Endothelial cell of hepatic sinusoid (primary cell): Measurements from ENCODE around the gene SEMA3E.
"Not testable (repeated sequence)": the region's sequence is repeated elsewhere in the genome, so short reads cannot be mapped to it uniquely, and the experiment has no call there.

ENCODE experiments used
- in situ Hi-C: cut with HindIII; loops from 2 replicates; pipeline ENCODE4 v1.10.0; 2017; ENCODE audit warnings: low sequenced_read_pairs

SEMA3E gene

DNA sequence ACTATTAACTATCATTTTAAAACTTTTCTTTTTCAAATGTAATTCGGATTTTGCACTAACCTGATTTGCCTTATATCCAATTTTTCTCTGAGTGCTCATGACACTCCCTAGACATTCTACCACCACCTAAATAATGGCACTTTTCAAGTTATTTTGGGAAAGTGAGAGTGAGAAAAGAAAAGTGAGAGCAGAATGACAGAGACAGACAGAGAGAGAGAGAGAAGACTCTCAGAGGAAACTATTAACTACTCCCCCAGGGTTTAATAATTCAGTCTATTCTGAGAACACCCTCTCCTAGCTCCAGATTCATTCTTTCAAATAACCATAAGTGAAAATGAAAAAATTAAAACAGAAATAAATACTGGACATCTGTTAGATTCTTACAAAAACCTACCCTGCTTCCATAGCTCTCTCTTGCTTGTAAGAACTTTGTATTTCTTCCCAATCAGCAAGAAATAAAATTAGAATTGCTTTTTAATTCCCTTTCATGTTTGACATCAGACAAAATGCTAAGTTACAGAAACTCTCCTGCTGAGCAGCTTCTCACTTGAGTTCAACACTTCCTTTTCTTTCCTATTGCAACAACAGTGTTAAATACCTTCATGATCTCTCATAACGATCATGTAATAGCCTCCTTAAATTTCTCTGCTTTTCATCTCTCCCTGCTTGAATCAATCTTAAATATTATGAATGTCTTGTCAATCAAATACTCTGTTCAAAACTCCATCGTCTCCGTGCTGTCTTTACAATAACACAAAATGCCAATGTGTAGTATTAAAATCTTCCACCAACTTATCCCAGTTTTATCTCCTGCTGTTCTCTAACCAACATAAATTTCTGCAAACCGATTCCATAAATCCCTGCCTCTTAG is 191.7 kb downstream of the SEMA3E start:
- in situ Hi-C loops: no loop called here

DNA sequence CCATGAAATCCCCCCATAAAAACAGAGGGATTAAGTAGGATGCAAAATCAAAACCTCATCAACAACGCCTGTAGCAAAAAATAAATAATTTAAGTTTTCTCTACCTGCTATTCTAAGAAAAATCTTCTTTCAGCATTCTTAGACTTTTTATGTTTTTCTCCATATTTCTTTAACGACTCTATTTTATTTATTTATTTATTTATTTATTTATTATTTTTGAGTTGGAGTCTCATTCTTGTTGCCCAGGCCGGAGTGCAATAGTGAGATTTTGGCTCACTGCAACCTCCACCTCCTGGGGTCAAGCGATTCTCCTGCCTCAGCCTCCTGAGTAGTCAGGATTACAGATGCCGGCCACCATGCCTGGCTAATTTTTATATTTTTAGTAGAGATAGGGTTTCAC is 192.5 kb downstream of the SEMA3E start:
- in situ Hi-C loops: no loop called here

DNA sequence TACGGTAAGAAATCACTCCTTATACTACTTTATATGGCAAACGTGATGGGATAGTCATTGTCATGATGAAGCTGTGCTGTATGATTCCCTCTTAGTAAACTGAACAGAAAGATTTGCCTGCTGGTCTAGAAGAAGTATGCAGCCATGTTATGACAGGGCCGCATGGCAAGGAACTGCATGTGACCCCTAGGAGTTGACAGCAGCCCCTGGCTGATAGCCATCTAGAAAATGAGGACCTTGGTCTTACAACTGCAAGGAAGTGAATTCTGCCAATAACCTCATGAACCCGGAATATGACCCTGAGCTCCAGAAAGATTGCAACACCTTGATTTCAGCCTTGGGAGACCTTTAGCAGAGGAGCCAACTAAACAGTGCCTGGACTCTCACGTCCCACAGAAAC is 193.3 kb downstream of the SEMA3E start:
- in situ Hi-C loops: no loop called here

DNA sequence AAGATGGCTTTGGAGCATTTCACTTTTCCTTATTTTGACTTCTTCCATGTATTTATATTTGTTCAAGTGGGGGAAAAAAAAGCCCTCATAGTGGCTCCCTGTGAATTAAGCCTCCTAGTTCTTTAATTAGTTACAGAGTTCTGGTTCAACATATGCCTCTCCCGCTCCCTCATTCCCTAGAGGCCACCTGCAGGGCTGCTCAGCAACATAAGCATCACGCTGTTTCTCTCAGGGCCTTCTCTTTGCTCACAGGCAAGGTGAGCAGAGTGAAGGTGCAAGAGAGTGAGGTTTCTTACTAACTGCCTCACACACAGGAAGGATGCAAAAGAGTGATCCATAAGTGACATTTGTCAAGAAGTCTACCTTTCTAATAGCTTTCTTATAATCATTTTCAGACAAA is 196.7 kb downstream of the SEMA3E start:
- in situ Hi-C loops: no loop called here

DNA sequence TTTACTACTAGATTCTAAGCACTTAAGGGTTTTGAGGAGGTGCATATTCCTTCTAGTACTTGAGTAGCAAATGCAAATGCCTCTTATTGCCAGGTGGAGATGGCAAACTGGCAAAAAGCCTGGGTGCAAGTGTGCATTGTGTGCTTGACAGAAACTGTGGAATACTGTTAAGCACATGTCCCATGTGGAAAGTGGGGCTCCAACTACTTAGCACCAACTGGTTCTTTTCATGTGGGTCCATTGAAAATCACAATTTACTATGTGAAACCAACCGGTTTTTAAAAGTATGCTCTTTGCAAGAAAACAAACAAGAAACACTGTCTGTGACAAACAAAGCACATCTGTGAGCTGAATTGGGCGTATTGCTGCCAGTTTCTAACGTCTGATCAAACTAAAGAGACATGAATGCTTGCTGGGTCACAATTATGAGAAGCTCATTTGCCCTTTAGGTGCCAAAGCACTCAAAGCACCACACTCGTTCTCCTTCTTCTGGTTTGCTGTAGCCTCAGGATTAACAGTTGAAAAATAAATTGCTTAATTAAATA is 197.4 kb downstream of the SEMA3E start:
- in situ Hi-C loops: no loop called here

DNA sequence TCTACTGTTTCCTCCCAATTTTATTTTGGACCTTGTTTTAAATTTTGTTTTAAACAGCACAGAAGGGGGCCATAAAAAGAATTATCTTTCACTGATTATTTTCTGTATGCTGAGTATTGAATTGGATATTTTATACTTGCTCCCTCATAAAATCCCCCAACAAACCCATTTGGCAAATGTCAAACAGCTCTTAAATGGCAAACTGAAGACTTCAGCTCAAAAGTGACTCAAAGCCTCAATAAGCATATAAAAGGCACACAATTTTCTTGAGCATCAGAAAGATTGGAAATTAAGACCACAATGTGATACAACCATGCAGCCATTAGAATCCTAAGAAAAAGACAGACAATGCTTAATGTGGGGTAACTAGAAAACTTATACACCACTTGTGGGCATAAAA is 199.2 kb downstream of the SEMA3E start:
- in situ Hi-C loops: no loop called here

DNA sequence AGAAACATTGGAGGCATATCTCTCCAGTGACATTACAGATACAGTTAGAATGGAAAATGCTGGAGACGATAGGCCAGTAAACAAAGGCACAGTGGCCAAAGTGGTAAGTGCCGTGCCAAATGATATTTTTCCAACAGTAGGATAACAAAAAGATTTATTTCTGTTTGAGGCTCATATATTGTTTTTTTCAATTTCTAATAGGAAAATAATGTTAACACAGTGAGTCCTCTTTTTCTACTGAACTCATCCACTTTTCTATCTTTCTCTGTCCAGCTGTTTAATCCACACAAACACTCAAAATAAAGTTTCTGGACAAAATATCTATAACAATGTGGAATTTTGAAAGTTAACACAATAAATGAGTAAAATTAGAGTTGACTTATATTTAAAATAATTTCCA is 201.3 kb downstream of the SEMA3E start:
- in situ Hi-C loops: no loop called here

DNA sequence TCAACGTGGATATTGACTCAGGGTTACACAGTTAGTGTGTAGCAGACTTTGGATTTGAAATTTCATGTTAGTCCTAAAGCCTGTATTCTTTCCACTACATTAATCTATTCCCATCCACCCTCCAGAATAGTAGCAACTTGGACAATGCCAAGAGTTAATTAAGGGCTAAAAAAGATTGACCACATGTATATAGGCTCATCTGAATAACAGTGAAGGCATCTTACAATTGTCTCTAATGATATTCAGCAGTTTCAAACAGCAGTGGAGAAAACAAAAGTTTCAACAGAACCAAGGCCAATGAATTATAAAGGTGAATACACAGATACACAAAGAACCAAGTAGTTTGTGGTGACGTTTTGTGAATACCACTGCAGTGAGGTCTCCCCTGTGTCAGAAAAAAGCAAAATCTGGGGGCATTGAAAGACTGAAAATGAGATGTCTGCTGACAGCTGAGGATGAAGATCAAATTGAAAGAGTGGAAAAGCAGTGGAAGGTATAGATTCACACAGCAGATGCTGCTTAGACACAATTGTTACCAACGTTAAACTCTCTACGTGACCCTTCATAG is 202.8 kb downstream of the SEMA3E start:
- in situ Hi-C loops: no loop called here

DNA sequence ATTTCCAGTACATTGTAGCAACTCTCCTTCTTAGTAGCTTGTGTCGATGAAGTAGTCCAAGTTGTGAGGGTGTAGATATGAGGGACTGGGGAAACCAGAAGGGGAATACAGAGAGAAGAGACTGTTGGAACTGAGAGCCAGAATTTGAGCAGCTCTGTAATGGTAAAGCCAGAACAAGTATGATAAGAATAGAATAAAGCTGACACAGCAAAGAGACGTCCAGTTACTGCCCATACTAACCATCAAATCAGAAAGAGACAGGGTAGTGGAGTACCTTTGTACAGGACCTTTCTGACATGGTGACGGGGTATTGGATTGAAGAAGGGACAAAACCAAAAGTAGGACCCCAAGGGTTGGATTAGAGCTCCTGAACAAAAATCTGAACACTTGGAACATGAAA is 206.0 kb downstream of the SEMA3E start:
- in situ Hi-C loops: no loop called here

DNA sequence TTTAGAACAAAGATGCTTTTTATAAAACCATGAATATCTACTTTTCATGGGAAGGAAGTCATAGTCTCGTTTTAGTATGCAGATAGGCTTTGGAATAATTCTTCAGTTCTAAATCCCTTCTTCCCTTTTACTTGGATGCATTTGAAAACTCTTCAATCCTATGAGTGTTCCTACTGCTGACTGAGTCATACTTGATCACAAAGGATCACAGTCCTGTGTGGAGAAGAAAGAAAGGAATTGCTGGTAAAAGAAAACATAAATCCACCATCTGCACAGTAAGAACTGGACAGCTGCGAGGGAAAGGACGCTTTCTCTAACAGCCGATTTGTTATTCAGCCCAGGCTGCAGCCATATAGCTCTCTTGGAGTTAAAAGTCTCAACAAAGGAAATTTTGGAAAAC is 209.9 kb downstream of the SEMA3E start:
- in situ Hi-C loops: no loop called here

DNA sequence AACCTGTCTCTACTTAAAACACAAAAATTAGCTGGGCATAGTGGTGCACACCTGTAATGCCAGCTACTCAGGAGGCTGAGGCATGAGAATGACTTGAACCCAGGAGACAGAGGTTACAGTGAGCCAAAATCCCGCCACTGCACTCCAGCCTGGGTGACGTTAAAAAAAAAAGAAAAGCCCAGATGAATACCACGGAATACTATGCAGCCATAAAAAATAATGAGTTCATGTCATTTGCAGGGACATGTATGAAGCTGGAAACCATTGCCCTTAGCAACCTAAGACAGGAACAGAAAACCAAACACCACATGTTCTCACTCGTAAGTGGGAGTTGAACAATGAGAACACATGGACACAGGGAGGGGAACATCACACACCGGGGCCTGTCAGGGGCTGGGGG is 218.7 kb downstream of the SEMA3E start:
- in situ Hi-C loops: not testable (repeated sequence)

DNA sequence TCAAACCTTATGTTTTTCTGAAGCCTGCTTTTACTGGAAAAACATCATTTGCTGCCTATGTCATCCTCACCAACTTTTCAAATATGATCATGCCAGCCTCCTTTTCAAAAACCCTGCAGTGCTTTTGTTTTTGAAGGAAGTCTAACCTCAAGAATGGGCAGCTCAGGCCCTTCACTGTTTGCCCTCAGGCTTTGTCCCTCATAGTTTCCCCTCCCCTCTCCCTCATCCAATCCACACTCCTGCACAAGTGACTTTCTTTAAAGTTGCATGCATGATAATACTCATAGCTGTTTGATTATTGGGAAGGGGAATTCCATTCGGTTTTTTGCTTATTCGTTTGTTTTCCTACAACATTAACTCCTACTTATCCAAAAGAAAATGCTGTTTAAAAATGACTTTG is 219.4 kb downstream of the SEMA3E start:
- in situ Hi-C loops: no loop called here

DNA sequence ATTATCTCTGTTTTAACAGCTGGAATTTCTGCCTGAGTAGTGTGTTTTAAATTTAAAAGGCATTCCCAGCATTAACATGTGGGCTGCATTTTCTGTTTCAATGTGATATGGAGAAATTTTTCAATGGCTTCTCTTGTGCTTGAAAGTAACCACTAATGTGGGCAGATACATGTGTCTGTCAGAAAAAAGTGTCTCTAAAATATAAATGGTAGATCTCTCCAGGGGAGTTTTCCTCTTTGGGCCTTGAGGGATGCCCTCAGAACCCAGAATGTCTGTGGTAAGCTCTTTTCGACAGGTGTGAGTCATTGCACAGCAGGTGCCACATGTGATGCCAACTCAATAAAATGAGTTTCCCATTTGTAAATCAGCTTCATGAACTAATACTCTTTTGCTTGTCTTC is 221.1 kb downstream of the SEMA3E start:
- in situ Hi-C loops: no loop called here

DNA sequence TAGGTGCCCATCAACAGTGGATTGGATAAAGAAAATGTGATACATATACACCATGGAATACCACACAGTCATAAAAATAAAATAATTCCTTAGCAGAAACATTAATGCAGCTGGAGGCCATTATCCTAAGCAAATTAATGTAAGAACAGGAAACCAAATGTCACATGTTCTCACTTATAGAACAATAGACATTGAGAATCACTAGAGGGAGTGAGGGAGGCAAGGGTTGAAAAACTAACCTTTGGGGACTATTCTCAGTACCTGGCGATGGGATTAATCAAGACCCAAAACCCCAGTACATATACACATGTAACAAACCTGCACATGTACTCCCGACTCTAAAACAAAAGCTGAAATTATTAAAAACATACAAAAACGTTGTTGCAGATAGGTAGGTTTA is 222.6 kb downstream of the SEMA3E start:
- in situ Hi-C loops: no loop called here

DNA sequence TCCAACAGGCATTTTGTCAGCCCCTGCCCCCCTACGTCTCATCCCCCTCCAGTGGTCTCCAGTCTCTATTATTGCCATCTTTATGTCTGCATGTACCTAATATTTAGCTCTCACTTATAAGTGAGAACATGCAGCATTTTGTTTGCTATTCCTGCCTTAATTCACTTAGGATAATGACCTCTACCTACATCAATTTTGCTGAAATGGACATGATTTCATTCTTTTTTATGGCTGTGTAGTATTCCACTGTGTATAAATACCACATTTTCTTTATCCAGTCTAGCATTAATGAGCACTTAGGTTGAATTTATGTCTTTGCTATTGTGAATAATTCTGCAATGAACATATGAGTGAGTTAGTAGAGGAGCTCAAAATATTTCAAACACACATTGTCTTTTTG is 229.9 kb downstream of the SEMA3E start:
- in situ Hi-C loops: no loop called here

DNA sequence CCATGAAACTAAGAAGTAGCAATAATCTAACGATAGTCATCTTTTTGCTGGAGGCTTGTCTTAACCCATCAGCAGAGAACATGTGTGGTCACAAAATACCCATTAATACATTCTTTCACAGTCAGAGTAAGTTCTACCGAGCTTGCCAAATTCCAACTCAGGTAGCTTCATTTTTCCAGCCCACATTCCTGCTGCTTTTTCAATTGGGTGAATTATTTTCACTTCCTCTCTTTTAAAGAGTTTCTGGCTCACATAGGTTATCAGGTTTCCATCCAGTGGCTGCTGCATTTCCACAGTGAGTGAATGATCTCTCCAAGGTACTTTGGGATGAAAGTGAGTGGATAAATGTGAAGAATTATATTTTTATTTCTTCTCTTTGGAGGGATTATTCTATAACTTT is 233.1 kb downstream of the SEMA3E start:
- in situ Hi-C loops: no loop called here

DNA sequence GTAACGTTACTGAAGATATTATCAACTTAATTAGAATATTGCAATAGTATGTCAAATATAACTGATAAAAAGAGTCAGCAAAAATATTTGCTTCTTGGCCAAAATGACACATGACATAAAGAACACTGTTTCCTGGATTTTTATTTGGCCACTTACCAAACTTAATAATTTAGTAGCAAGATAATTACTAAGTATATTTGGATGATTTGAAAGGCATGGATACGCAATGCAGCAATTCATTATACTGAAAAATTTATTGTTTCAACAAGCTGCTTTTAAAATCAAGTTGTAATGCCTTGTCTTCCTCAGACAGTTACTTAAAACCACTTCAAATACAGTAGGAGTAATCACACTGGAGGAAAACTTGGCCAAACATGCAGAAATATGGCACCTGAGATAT is 234.0 kb downstream of the SEMA3E start:
- in situ Hi-C loops: no loop called here

DNA sequence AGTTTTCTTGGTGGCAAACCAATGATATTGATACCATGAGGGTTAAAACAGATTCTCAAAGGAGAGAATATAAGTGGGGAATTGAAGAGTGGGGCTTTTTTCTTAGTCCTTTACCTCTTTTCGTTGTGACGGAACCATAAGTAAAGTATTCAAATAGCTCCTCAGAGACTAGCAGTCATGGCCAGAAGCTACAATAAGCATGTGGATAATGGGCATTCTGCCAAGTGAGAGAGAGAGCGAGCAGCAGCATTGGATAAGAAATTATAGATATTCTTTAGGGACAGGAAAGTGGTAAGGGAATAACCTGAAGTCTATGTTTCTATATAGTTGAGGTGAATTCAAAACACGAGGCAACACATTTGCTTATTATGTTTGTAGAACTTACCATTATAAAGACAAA is 235.1 kb downstream of the SEMA3E start:
- in situ Hi-C loops: no loop called here

DNA sequence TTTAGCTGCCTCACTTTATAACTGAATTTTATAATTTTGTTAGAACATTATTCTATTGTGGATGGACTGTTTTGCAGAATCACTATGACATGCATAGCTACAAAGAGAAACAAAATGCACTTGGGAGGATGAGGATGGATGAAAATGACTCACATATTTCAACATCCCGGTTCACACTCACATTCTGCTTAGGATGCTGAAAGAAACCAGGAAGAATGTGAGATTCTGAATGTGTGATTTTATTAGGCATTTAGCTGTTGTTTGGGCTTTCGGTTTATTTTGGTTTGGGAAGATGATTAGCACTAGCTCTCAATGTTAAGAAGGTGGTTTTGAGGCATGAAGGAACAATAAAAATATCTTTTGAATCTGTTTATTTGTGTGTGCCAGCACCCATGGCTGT is 235.5 kb downstream of the SEMA3E start:
- in situ Hi-C loops: no loop called here

DNA sequence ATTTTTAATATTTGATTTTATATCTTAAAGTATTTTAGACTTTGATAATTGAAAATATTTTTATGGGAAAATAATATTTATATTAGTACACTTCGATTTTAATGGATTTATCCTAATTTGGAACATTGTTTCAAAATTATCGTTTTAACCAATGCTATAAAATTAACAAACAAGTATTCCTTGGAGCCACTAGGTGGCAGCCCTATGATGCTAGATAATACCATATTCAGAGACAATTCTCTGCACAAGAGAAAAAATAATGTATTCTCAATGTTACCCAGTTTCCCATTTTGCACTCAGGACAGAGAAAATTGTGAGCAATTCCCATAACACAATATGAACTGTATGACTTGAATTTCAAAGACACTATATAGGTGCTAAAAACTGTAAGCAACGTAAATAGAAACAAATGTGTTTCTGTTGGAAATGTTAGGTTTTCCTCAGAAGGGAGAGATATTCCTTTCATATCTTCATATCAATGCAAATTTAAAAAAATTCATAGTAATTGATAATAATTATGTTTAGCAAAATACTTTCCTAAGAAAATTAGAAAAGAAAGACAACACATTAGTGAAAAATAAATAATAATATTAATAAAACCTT is 237.8 kb downstream of the SEMA3E start:
- in situ Hi-C loops: no loop called here

DNA sequence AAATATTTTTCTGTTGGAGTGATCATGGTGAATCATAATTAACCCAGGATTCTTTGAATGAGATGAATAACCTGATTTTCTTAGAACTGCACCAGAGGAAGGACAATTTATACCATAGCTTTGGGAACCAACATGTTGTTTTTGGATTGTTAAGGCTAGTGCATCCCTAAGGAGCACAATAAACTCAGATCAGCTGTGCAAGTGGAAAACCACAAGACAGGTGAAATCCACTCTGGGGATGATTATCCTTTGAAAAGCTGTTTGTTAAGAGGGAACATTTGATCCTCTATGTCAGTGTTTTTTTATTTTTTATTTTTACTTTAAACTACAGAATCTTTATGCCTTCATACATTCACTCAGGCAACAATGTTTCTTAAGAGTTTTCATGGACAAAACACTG is 254.2 kb downstream of the SEMA3E start:
- in situ Hi-C loops: no loop called here

DNA sequence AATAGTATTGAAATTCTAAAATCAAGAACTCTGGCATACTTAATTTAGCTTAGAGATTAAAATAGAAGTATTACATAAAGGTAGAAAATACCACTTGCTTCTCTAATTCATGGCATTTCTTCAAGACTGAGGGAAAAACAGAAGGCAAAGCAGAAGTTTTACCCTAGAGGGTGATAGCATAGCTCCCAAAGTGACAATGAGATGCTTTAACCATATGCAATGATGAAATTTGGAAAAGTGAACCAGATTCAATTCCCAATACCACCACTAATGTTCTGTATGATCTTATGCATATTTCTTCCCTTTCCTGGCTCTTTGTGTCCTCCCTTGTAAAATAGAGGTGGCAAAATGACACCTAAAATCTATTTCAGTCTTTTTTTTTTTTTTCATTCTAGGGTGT is 260.5 kb downstream of the SEMA3E start:
- in situ Hi-C loops: no loop called here
